AG09319 (cell line): ENCODE data around the gene TAF11L11.
"Not testable (repeated sequence)": the region's sequence is repeated elsewhere in the genome, so short reads cannot be mapped to it uniquely, and the experiment has no call there.

ENCODE experiments used
- DNase-seq: peaks from one replicate; pipeline ENCODE4 v3.0.0-alpha.2; 2010; ENCODE audit warnings: low read depth; ENCODE audit errors: extremely low read depth
- CTCF ChIP-seq: IDR thresholded peaks from 2 replicates; pipeline ENCODE4 v1.5.1; 2011; ENCODE audit warnings: low read depth, mild to moderate bottlenecking, inconsistent platforms, low read length, moderate library complexity

TAF11L11 gene

DNA sequence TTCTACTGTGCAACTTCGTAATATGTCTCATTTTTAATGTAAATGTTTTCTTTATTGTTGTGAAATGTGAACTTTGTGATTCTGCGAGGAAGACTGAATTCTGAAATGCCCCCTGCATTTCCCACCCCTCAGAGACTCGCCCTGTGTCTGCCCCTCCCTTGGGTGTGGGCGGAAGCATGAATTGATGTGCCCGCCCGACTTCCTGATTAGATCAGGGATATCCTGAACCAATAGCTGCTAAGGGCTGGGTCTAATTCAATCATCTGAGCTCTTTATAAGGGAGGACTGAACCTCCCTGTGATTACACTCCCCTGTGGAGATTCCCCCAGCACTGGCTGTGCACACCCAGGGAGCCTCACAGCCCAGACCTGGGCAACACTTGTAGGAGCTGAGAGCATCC is at the start of gene TAF11L11:
TSS of gene TAF11L11 (plus strand) at position 304 of the 400 bp plus-strand sequence.
- DNase-seq: not testable (repeated sequence)

DNA sequence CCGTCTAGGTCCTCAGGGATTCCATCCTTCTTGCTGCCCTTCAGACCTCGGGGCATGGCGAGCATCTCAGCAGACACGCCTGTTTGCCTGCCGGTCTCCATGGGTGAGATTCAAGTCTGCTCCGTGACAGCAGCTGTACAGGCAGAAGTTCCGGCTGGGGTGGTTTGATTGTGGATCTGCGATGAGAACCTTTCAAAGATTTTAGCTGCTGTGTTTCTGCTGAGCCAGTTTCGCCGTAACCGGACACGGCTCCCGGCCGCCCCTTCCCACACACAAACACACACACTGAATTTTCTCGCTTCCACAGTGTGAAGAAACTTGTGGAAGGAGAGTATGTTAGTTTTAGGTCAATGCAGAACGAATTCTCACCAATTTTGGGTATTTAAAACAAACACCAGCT is 18.3 kb upstream of the TAF11L11 start, which contains the start of gene TAF11L7:
TSS of gene TAF11L7 (minus strand) at position 101 of the 400 bp plus-strand sequence.
- not testable (repeated sequence) for DNase-seq

DNA sequence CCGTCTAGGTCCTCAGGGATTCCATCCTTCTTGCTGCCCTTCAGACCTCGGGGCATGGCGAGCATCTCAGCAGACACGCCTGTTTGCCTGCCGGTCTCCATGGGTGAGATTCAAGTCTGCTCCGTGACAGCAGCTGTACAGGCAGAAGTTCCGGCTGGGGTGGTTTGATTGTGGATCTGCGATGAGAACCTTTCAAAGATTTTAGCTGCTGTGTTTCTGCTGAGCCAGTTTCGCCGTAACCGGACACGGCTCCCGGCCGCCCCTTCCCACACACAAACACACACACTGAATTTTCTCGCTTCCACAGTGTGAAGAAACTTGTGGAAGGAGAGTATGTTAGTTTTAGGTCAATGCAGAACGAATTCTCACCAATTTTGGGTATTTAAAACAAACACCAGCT is 13.1 kb upstream of the TAF11L11 start, which contains the start of gene TAF11L8:
TSS of gene TAF11L8 (minus strand) at position 101 of the 400 bp plus-strand sequence.
- DNase-seq: not testable (repeated sequence)

DNA sequence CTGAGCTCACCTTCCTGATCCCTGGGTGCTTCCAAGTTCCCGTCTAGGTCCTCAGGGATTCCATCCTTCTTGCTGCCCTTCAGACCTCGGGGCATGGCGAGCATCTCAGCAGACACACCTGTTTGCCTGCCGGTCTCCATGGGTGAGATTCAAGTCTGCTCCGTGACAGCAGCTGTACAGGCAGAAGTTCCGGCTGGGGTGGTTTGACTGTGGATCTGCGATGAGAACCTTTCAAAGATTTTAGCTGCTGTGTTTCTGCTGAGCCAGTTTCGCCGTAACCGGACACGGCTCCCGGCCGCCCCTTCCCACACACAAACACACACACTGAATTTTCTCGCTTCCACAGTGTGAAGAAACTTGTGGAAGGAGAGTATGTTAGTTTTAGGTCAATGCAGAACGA is 9.7 kb upstream of the TAF11L11 start, which contains the start of gene TAF11L9:
TSS of gene TAF11L9 (minus strand) at position 140 of the 400 bp plus-strand sequence.
- DNase-seq: not testable (repeated sequence)

- DNase-seq: not testable (repeated sequence)
Measured at GRCh38 chr5:17597728-17598127, 6.3 kb upstream of the TAF11L11 start, which contains the start of gene TAF11L10. TAF11L10 (minus strand) TSS chr5:17597828.

GRCh38 chr5:17604951-17605350 is 968 bp downstream of the TAF11L11 start:
- TF ChIP-seq CTCF: no peak
- no peak for DNase-seq

GRCh38 chr5:17607461-17607860 is 3.5 kb downstream of the TAF11L11 start:
- DNase-seq: not testable (repeated sequence)

- not testable (repeated sequence) for DNase-seq
Measured at GRCh38 chr5:17610092-17610491, 6.1 kb downstream of the TAF11L11 start, which contains the start of gene TAF11L12. TAF11L12 (plus strand) TSS chr5:17610392.

DNA sequence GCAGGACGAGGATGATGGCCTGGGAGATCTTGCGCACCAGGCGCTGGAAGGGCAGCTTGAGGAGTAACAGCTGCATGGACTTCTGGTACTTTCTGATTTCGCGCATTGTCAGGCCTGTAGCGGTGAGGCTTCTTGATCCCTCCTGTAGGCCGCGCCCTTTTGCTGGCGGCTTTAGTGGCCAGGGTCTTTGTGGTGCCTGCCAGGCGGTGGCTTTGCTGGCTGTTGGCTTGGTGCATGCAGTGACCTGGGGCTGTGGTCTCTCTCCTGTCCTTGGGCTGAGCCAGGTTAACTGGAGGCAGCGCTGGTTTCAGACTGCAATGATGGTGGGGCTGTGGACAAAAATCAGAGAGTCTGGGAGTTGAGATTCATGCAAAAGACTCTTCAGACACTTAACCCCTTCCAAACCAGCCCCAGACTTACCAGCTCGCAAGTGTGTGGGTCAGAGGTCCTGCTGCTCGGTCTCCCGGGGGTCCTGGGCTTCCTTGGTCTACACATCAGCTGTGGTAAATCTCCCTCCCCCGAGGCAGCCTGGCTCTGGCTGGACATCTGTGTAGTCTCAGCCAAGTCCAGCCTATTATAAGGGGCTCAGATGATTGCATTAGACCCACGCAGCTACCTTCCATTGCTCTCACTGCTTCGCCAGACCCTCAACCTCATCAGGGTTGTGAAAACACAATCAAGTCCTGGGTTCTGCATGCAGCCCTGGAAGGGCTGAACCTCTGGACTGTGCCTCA is 11.1 kb downstream of the TAF11L11 start:
- DNase-seq: no peak
- no peak for TF ChIP-seq CTCF

- TF ChIP-seq CTCF: no peak
- DNase-seq: no peak
Measured at GRCh38 chr5:17619354-17619753, 15.4 kb downstream of the TAF11L11 start.

- no peak for TF ChIP-seq CTCF
- DNase-seq: no peak
Measured at GRCh38 chr5:17620627-17621026, 16.6 kb downstream of the TAF11L11 start.
